HepG2 (cell line): ENCODE data around the gene PLA2G4D. TPM values are rescaled to one million over a fixed set of nuclear protein-coding genes. Genes with fewer than 3 reads are reported as not detected.

Experiments
- ATAC-seq: fragments of 200-7000 bp; cut with Tn5 transposase; 3 replicates; pipeline ENCODE4 v1.9.1; 2020; ENCODE audit warnings: mild to moderate bottlenecking, moderate library complexity
- BruUV-seq: library from RNA; stranded (reverse); fragments of 400-500 nt; replicated peaks from 2 replicates; lab custom pipeline; 2021; lab: Mats Ljungman, UMichigan
- CTCF ChIA-PET: fragments of 300-600 bp; formaldehyde crosslinking; extraction: SDS; loops from one replicate; lab custom pipeline; 2021; ENCODE audit warnings: low total read pairs, inconsistent platforms, low intra/inter-chr PET ratio; lab: Yijun Ruan, JAX
- POLR2A ChIA-PET: fragments of 350-600 bp; sonication (Branson Sonifier 250); formaldehyde crosslinking; loops from one replicate; lab custom pipeline; 2020; ENCODE audit warnings: antibody characterized with exemption, inconsistent platforms; lab: Yijun Ruan, JAX
- DNase-seq: peaks from one replicate; pipeline ENCODE4 v3.0.0-alpha.2; 2015; ENCODE audit warnings: low spot score
- FAIRE-seq: peaks from 3 replicates; lab custom pipeline; 2011; peaks lifted over from hg19 to GRCh38; lab: Jason Lieb, UNC
- H2AFZ ChIP-seq: one replicate; pipeline ENCODE4 v1.6.1; 2011; ENCODE audit warnings: low read length, inconsistent platforms
- H3K27ac ChIP-seq: fragments of 300-600 bp; 3 replicates; pipeline ENCODE4 v1.8.0; 2011; ENCODE audit warnings: mixed run types, mild to moderate bottlenecking, mixed read lengths, low read length, inconsistent platforms; ENCODE audit not compliant: insufficient read depth; ENCODE audit errors: extremely low read length
- H3K27me3 ChIP-seq, 2 experiments: fragments of 200-600 bp in 1 of 2; 2 replicates in 1 of 2; 3 replicates in 1 of 2; pipeline versions ENCODE4 v1.6.0 to v1.8.0; 2011; ENCODE audit warnings: low read length in 2 of 2, mild to moderate bottlenecking in 2 of 2, moderate library complexity in 2 of 2, inconsistent platforms in 1 of 2; ENCODE audit not compliant: insufficient read depth in 2 of 2, control insufficient read depth in 1 of 2
- H3K36me3 ChIP-seq, 2 experiments: fragments of 200-600 bp in 1 of 2; replicated peaks in 1 of 2; 2 replicates in 1 of 2; 3 replicates in 1 of 2; pipeline versions ENCODE4 v1.5.1 to v1.8.0; 2011; ENCODE audit warnings: low read length in 2 of 2, inconsistent platforms in 1 of 2; ENCODE audit not compliant: insufficient read depth in 2 of 2, control insufficient read depth in 1 of 2
- H3K4me1 ChIP-seq: 2 replicates; pipeline ENCODE4 v1.5.1; 2012; ENCODE audit warnings: low read length, inconsistent platforms; ENCODE audit not compliant: insufficient read depth
- H3K4me2 ChIP-seq: 2 replicates; pipeline ENCODE4 v1.6.0; 2011; ENCODE audit warnings: low read depth, low read length, inconsistent platforms
- H3K4me3 ChIP-seq, 3 experiments: fragments of 200-600 bp in 1 of 3; sonication (generic), shearing (Covaris generic) in 1 of 3; replicated peaks in 1 of 3; 2 replicates each; pipeline ENCODE4 v1.5.1; 2011 to 2016; ENCODE audit warnings: low read length in 3 of 3, inconsistent platforms in 2 of 3, low read depth in 2 of 3, mild to moderate bottlenecking in 2 of 3, control low read depth in 1 of 3, mixed read lengths in 1 of 3; ENCODE audit not compliant: insufficient read depth in 1 of 3
- H3K79me2 ChIP-seq: one replicate; pipeline ENCODE4 v1.6.1; 2011; ENCODE audit warnings: low read length, inconsistent platforms; ENCODE audit not compliant: insufficient read depth
- H3K9ac ChIP-seq: 2 replicates; pipeline ENCODE4 v1.6.0; 2011; ENCODE audit warnings: mild to moderate bottlenecking, low read depth, low read length, inconsistent platforms; ENCODE audit not compliant: insufficient read depth
- H3K9me3 ChIP-seq: 2 replicates; pipeline ENCODE4 v1.5.1; 2012; ENCODE audit warnings: mild to moderate bottlenecking, low read length
- H4K20me1 ChIP-seq: 2 replicates; pipeline ENCODE4 v1.6.0; 2011; ENCODE audit warnings: inconsistent platforms, mild to moderate bottlenecking, low read length, moderate library complexity; ENCODE audit not compliant: insufficient read depth
- POLR2AphosphoS5 ChIP-seq: IDR thresholded peaks from 2 replicates; pipeline ENCODE4 v1.6.1; 2012; ENCODE audit warnings: low read depth, low read length
- THRA ChIP-seq: sonication (generic); formaldehyde crosslinking; IDR thresholded peaks from 2 replicates; pipeline ENCODE4 v1.4.0; 2020; ENCODE audit warnings: missing genetic modification reagents, borderline replicate concordance
- ZNF180 ChIP-seq: sonication (generic); formaldehyde crosslinking; IDR thresholded peaks from 2 replicates; pipeline ENCODE4 v1.4.0; 2020; ENCODE audit warnings: low read depth, missing genetic modification reagents, borderline replicate concordance
- ZNF446 ChIP-seq: sonication (generic); formaldehyde crosslinking; IDR thresholded peaks from 2 replicates; pipeline ENCODE4 v1.5.0; 2020; ENCODE audit warnings: mild to moderate bottlenecking, missing genetic modification reagents
- ZNF496 ChIP-seq: sonication (generic); formaldehyde crosslinking; IDR thresholded peaks from 2 replicates; pipeline ENCODE4 v1.8.1; 2023; ENCODE audit warnings: mild to moderate bottlenecking, moderate library complexity, missing genetic modification reagents; ENCODE audit not compliant: insufficient replicate concordance
- ZNF644 ChIP-seq: IDR thresholded peaks from 2 replicates; pipeline ENCODE4 v1.6.1; 2016; ENCODE audit warnings: low read depth
- WGBS: methylation state at CpG from one replicate; pipeline ENCODE4 v1.1.6; 2017; ENCODE audit warnings: low lambda C conversion rate; 5-methylcytosine and 5-hydroxymethylcytosine counted together
- in situ Hi-C: cut with HindIII; loops from 2 replicates; pipeline ENCODE4 v1.10.0; 2017; ENCODE audit warnings: low pct_unique_long_range_greater_than_20kb; ENCODE audit not compliant: extremely low pct_ligation_motif_present
- intact Hi-C: fragments of 100-400 bp; cut with micrococcal nuclease; formaldehyde crosslinking; loops from one replicate; pipeline ENCODE4 v1.10.0; 2022; ENCODE audit not compliant: unreplicated experiment
- polyA plus RNA-seq, 8 experiments: library from polyadenylated mRNA; depleted of rRNA in 3 of 8; stranded (reverse) in 7 of 8; unstranded in 1 of 8; fragments of >200 nt; fragmentation: Illumina TruSeq in 4 of 8; extraction: Trizol in 4 of 8; gene quantifications; 2 replicates each; pipeline versions ENCODE4 v1.2.1 to v1.2.3, GENCODE V29; 2011 to 2016; ENCODE audit warnings: low read depth in 4 of 8, missing spikeins in 1 of 8, mixed read lengths in 1 of 8; ENCODE audit not compliant: insufficient read depth in 1 of 8
- total RNA-seq, 5 experiments: library from RNA; depleted of rRNA; stranded (reverse); fragments of >200 nt; fragmentation: Illumina TruSeq; extraction: Trizol; gene quantifications; 2 replicates each; pipeline ENCODE4 v1.2.3, GENCODE V29; 2016; ENCODE audit warnings: low read depth in 1 of 5
- TF ChIP-seq, protein P1 (sequence below): sonication (generic); formaldehyde crosslinking; IDR thresholded peaks from 2 replicates; pipeline ENCODE4 v1.4.0; 2020; ENCODE audit warnings: missing genetic modification reagents, low read depth, mild to moderate bottlenecking, borderline replicate concordance
- TF ChIP-seq, protein P2 (sequence below): sonication (generic); formaldehyde crosslinking; IDR thresholded peaks from 2 replicates; pipeline ENCODE4 v1.8.1; 2023; ENCODE audit warnings: missing genetic modification reagents, inconsistent platforms, borderline replicate concordance

Gene PLA2G4D
- total and polyA plus RNA-seq, 2 of the 13 experiments (the other 11 are each of a cell fraction or from before 2014, with no cell fraction given), result 0.04 to 0.21 TPM

DNA sequence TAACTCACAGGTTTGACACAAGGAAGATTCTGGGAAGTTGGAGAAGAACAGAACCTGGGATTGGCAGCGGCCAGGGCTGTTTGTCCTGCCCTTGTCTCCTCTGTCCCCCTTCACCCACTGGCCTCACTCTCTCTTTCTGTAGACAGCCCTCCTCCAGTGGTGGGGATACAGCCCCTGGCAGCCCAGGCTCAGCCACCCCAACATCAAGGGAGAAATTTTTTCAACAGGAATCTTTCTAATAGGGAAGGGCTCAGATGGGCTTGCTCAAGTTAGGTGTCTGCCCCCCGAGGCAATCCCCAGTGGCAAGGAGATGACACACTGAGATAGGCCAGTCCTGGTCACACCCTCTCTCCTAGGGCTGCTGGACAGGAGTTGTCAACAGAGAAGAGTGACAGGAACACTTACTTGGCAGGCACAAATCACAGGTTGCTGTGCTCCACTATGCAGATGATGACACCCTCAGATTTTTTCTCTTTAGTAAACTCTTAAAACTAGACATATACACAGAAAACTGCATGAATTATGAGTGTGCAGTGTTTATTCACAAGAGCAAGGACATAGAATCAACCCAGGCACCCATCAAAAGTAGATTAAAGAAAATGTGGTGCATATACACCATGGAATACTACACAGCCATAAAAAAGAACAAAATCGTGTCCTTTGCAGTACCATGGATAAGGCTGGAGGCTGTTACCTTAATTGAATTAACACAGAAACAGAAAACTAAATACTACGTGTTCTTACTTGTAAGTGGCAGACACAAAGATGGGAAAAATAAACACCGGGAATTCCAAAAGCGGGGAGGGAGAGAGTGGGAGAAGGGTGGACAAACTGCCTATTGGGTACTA is 36.3 kb downstream of the PLA2G4D start:
- ChIA-PET CTCF (interaction anchor here (1.5 to 4.3 kb wide), 2 partner anchors 26 to 69 kb away, joined by 5 to 39 read pairs; no protein-coding TSS in a partner anchor), POLR2A (interaction anchor here (1.8 kb wide), 1 partner anchor 85 kb away, joined by 5 read pairs; the partner anchor contains the start of gene EHD4)
- Histone ChIP-seq H3K9ac (no peak overlapping the region), H3K79me2 (no peaks in the 10 kb centered on the region), H3K4me1 (peaks cover 51% of the 10 kb centered on the region), H3K9me3 (no peaks in the 10 kb centered on the region), H3K4me3 (peak overlapping the region in 2 of 3 experiments; percentile 17 to 45; a peak in 3 of 6 replicates), H3K27me3 (0 out of 5 replicates have a peak, but pooled peaks cover 0 to 7% of the 10 kb centered on the region in 2 experiments), H3K27ac (no peak overlapping the region), H4K20me1 (no peaks in the 10 kb centered on the region), H3K4me2 (peak overlapping the region; percentile 79), H3K36me3 (no peaks in the 10 kb centered on the region), H2AFZ (no peak overlapping the region)
- FAIRE-seq, result no peak
- in situ Hi-C loops, result loop anchor here (5.0 kb wide), 1 partner anchor 71 kb away; no protein-coding TSS in a partner anchor
- TF ChIP-seq ZNF180 (CRISPR knock-in tag) (no peak), ZNF644 (CRISPR knock-in tag) (no peak), ZNF496 (CRISPR knock-in tag) (no peak), ZNF446 (CRISPR knock-in tag) (no peak), THRA (no peak), POLR2AphosphoS5 (no peak)
- TF ChIP-seq, protein P1, sequence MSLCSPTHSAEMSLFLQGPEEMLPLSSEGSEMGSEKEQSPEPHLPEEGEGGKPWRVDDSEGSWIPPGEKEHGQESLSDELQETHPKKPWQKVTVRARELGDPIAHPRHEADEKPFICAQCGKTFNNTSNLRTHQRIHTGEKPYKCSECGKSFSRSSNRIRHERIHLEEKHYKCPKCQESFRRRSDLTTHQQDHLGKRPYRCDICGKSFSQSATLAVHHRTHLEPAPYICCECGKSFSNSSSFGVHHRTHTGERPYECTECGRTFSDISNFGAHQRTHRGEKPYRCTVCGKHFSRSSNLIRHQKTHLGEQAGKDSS, result no peak
- TF ChIP-seq, protein P2, sequence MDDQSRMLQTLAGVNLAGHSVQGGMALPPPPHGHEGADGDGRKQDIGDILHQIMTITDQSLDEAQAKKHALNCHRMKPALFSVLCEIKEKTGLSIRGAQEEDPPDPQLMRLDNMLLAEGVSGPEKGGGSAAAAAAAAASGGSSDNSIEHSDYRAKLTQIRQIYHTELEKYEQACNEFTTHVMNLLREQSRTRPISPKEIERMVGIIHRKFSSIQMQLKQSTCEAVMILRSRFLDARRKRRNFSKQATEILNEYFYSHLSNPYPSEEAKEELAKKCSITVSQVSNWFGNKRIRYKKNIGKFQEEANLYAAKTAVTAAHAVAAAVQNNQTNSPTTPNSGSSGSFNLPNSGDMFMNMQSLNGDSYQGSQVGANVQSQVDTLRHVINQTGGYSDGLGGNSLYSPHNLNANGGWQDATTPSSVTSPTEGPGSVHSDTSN, result no peak
- no TSS peak for BruUV-seq
- no peak for DNase-seq
- intact Hi-C loops, result loop anchor here (1.0 kb wide), 1 partner anchor 8 kb away; no protein-coding TSS in a partner anchor
- WGBS, result 39% methylated on average over 6 of the region's 6 CpGs
- no peak for ATAC-seq
